CD14-positive monocyte (primary cell): ENCODE data around the gene BBS5. TPM values are rescaled to one million over a fixed set of nuclear protein-coding genes. Genes with fewer than 3 reads are reported as not detected.

Experiments
- DNase-seq, 3 donors: peaks; one replicate each; pipeline ENCODE4 v3.0.0-alpha.2; 2011 to 2022
- H2AFZ ChIP-seq: 2 replicates; pipeline ENCODE4 v1.6.0; 2012; ENCODE audit warnings: mild to moderate bottlenecking, low read depth, low read length, inconsistent platforms; ENCODE audit not compliant: insufficient read depth, poor library complexity, severe bottlenecking
- H3K27ac ChIP-seq, 2 donors: 1 replicate in 1 of 2; 2 replicates in 1 of 2; pipeline ENCODE4 v1.5.1; 2012 to 2013; ENCODE audit warnings: low read length in 2 of 2, control low read depth in 1 of 2, inconsistent platforms in 1 of 2, low read depth in 1 of 2, mild to moderate bottlenecking in 1 of 2
- H3K27me3 ChIP-seq, 2 donors: one replicate each; pipeline versions ENCODE4 v1.6.0 to v1.6.1; 2011 to 2013; ENCODE audit warnings: low read length in 2 of 2; ENCODE audit not compliant: control insufficient read depth in 2 of 2, insufficient read depth in 2 of 2
- H3K36me3 ChIP-seq, 2 donors: replicated peaks in 1 of 2; 1 replicate in 1 of 2; 2 replicates in 1 of 2; pipeline versions ENCODE4 v1.5.1 to v1.6.1; 2012 to 2013; ENCODE audit warnings: low read length in 2 of 2, control low read depth in 1 of 2, inconsistent platforms in 1 of 2, mild to moderate bottlenecking in 1 of 2; ENCODE audit not compliant: insufficient read depth in 2 of 2, control insufficient read depth in 1 of 2
- H3K4me1 ChIP-seq, 2 donors: 1 replicate in 1 of 2; 2 replicates in 1 of 2; pipeline versions ENCODE4 v1.5.1 to v1.6.1; 2012 to 2013; ENCODE audit warnings: low read length in 2 of 2, control low read depth in 1 of 2, inconsistent platforms in 1 of 2, mild to moderate bottlenecking in 1 of 2, moderate library complexity in 1 of 2; ENCODE audit not compliant: insufficient read depth in 2 of 2, control insufficient read depth in 1 of 2
- H3K4me2 ChIP-seq: replicated peaks from 2 replicates; pipeline ENCODE3; 2012; ENCODE audit warnings: low read length, moderate library complexity, mild to moderate bottlenecking; ENCODE audit not compliant: poor library complexity, severe bottlenecking; ENCODE audit errors: extremely low read depth
- H3K4me3 ChIP-seq, 3 experiments: fragments of 200-600 bp in 1 of 3; sonication (generic) in 1 of 3; replicated peaks in 1 of 3; 1 replicate in 2 of 3; 2 replicates in 1 of 3; pipeline ENCODE4 v1.5.1; 2011 to 2013; ENCODE audit warnings: low read length in 3 of 3, mild to moderate bottlenecking in 3 of 3, control low read depth in 2 of 3, low read depth in 2 of 3, inconsistent platforms in 1 of 3, moderate library complexity in 1 of 3
- H3K79me2 ChIP-seq: 2 replicates; pipeline ENCODE4 v1.6.0; 2012; ENCODE audit warnings: mild to moderate bottlenecking, control low read depth, inconsistent platforms, low read length, moderate library complexity; ENCODE audit not compliant: insufficient read depth
- H3K9ac ChIP-seq: 2 replicates; pipeline ENCODE4 v1.6.0; 2017; ENCODE audit warnings: low read length, mild to moderate bottlenecking; ENCODE audit not compliant: insufficient read depth, poor library complexity, severe bottlenecking
- H3K9me3 ChIP-seq, 2 donors: replicated peaks in 1 of 2; 1 replicate in 1 of 2; 2 replicates in 1 of 2; pipeline versions ENCODE4 v1.5.1 to v1.6.1; 2012 to 2013; ENCODE audit warnings: low read length in 2 of 2, control low read depth in 1 of 2; ENCODE audit not compliant: control insufficient read depth in 1 of 2, insufficient read depth in 1 of 2
- H4K20me1 ChIP-seq: 2 replicates; pipeline ENCODE4 v1.6.0; 2012; ENCODE audit warnings: mild to moderate bottlenecking, low read length, control low read depth, moderate library complexity; ENCODE audit not compliant: insufficient read depth
- H3K27ac Mint-ChIP-seq, 7 donors: one replicate each; pipeline ENCODE4 v1.8.0; 2020; ENCODE audit warnings: mild to moderate bottlenecking in 7 of 7, mixed read lengths in 7 of 7, moderate library complexity in 6 of 7, inconsistent platforms in 2 of 7
- H3K27me3 Mint-ChIP-seq, 3 donors: one replicate each; pipeline ENCODE4 v1.8.0; 2021 to 2022; ENCODE audit warnings: low read depth in 3 of 3, mild to moderate bottlenecking in 3 of 3, mixed read lengths in 3 of 3, moderate library complexity in 3 of 3, inconsistent platforms in 1 of 3
- H3K36me3 Mint-ChIP-seq, 2 donors: one replicate each; pipeline ENCODE4 v1.8.0; 2020; ENCODE audit warnings: mixed read lengths in 2 of 2, inconsistent platforms in 1 of 2, mild to moderate bottlenecking in 1 of 2
- H3K4me1 Mint-ChIP-seq: one replicate; pipeline ENCODE4 v1.8.0; 2020; ENCODE audit warnings: mild to moderate bottlenecking, mixed read lengths
- H3K4me3 Mint-ChIP-seq, 2 donors: one replicate each; pipeline ENCODE4 v1.8.0; 2020; ENCODE audit warnings: mild to moderate bottlenecking in 2 of 2, mixed read lengths in 2 of 2, moderate library complexity in 1 of 2
- H3K9me3 Mint-ChIP-seq, 7 donors: one replicate each; pipeline ENCODE4 v1.8.0; 2020 to 2022; ENCODE audit warnings: mixed read lengths in 7 of 7, mild to moderate bottlenecking in 6 of 7, moderate library complexity in 6 of 7, inconsistent platforms in 2 of 7
- CTCF ChIP-seq: fragments of 200-600 bp; IDR thresholded peaks from one replicate; pipeline ENCODE4 v1.8.0; 2022; ENCODE audit warnings: antibody characterized with exemption, mild to moderate bottlenecking
- WGBS: methylation state at CpG from one replicate; pipeline ENCODE4 v1.1.5; 2013; ENCODE audit warnings: missing lambda C conversion rate; ENCODE audit not compliant: insufficient coverage; 5-methylcytosine and 5-hydroxymethylcytosine counted together
- intact Hi-C, 2 donors: fragments of 100-400 bp; cut with micrococcal nuclease; formaldehyde crosslinking; loops; one replicate each; pipeline versions ENCODE4 v1.15.0 to v1.15.1; 2023
- polyA plus RNA-seq, 3 donors: library from polyadenylated mRNA; depleted of rRNA in 1 of 3; unstranded in 2 of 3; stranded (reverse) in 1 of 3; fragments of 300-500 nt in 2 of 3; fragments of >200 nt in 1 of 3; fragmentation: Illumina TruSeq in 2 of 3; gene quantifications; 1 replicate in 2 of 3; 2 replicates in 1 of 3; pipeline ENCODE4 v1.2.3, GENCODE V29; 2012 to 2021

BBS5 gene
- polyA plus RNA-seq, 3 donors = 0.04 to 0.08 TPM; not detected in 1

DNA sequence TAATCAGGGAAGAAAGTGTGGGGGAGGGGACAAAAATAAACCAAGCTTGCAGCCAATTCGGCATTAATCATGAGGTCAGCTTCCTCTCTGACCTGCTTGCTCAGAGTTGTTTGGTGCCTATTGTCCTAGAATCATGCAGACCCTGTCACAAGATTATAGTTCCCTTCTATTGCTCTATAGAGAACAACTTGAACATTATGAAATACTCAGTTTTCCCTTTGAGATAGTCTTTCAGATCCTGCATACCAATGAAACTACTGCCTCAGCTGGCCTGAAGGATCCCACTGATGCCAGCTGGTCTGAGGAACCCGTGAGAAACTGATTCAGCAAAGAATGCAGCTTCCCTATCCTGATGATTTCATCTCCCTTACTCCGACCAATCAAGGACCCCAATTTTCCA, 955 bp upstream of the BBS5 start:
- intact Hi-C loops = no loop called here
- Mint-ChIP-seq H3K4me3 (peak overlapping the region; percentile 93 to 95), H3K9me3 (peaks cover 0 to 2% (median 0%) of the 10 kb centered on the region in 7 donors), H3K36me3 (no peaks in the 10 kb centered on the region), H3K4me1 (peaks cover 26% of the 10 kb centered on the region), H3K27me3 (peaks cover 0 to 6% (median 6%) of the 10 kb centered on the region in 3 donors), H3K27ac (peak overlapping the region in 2 of 7 donors; percentile 6 to 62)
- no peaks in the 10 kb centered on the region for H3K79me2 ChIP-seq
- H3K4me3 ChIP-seq = peak overlapping the region in 1 of 3 experiments; percentile 88
- peak overlapping the region; percentile 90 for H2AFZ ChIP-seq
- H3K4me2 ChIP-seq = no peak overlapping the region
- H3K9ac ChIP-seq = no peak overlapping the region
- WGBS = 14% methylated on average over 3 of the region's 3 CpGs
- DNase-seq = peak in 2 of 3 donors; percentile 1 to 27
- H3K4me1 ChIP-seq = peaks cover 14 to 19% of the 10 kb centered on the region in 2 donors
- no peak overlapping the region for H3K27ac ChIP-seq
- no peaks in the 10 kb centered on the region for H3K36me3 ChIP-seq
- no peaks in the 10 kb centered on the region for H4K20me1 ChIP-seq
- no peaks in the 10 kb centered on the region for H3K27me3 ChIP-seq
- H3K9me3 ChIP-seq = no peaks in the 10 kb centered on the region
- no peak for TF ChIP-seq CTCF

- Mint-ChIP-seq H3K36me3 (no peaks in the 10 kb centered on the region), H3K4me3 (peak overlapping the region; percentile 93 to 95), H3K9me3 (peaks cover 0 to 2% (median 0%) of the 10 kb centered on the region in 7 donors), H3K4me1 (peaks cover 26% of the 10 kb centered on the region), H3K27ac (peak overlapping the region in 3 of 7 donors; percentile 6 to 62 (median 49)), H3K27me3 (peaks cover 0 to 6% (median 6%) of the 10 kb centered on the region in 3 donors)
- H3K9ac ChIP-seq = peak overlapping the region; percentile 68
- H2AFZ ChIP-seq = peak overlapping the region; percentile 90
- H4K20me1 ChIP-seq = no peaks in the 10 kb centered on the region
- H3K36me3 ChIP-seq = no peaks in the 10 kb centered on the region
- DNase-seq = no peak
- H3K27ac ChIP-seq = no peak overlapping the region
- H3K4me1 ChIP-seq = peaks cover 14 to 19% of the 10 kb centered on the region in 2 donors
- intact Hi-C loops = no loop called here
- no peaks in the 10 kb centered on the region for H3K9me3 ChIP-seq
- H3K4me3 ChIP-seq = peak overlapping the region; percentile 51 to 88 (median 65)
- 76% methylated on average over 14 of the region's 14 CpGs for WGBS
- H3K79me2 ChIP-seq = no peaks in the 10 kb centered on the region
- H3K27me3 ChIP-seq = no peaks in the 10 kb centered on the region
- TF ChIP-seq CTCF = no peak
- peak overlapping the region; percentile 93 for H3K4me2 ChIP-seq
These were observed 493 bp upstream of the BBS5 start for GRCh38 chr2:169478745-169479256.
